MM.1S (cell line): ENCODE data around the gene ALDOA.

ENCODE experiments used
- CTCF ChIP-seq: fragments of 300-600 bp; sonication (generic); IDR thresholded peaks from 2 replicates; pipeline ENCODE4 v1.5.1; 2016; ENCODE audit warnings: antibody characterized with exemption, low read length, mixed read lengths
- EZH2 ChIP-seq: fragments of 300-600 bp; sonication (generic); optimal IDR thresholded peaks from 2 replicates; pipeline ENCODE3; 2017; ENCODE audit warnings: low read depth, mild to moderate bottlenecking, antibody characterized with exemption, low read length, mixed read lengths
- EZH2phosphoT487 ChIP-seq: fragments of 300-600 bp; sonication (generic); IDR thresholded peaks from 2 replicates; pipeline ENCODE4 v1.6.1; 2018; ENCODE audit warnings: antibody characterized with exemption, low read length

- TF ChIP-seq CTCF (peak; percentile 73), EZH2 (no peak), EZH2phosphoT487 (no peak)
Measured at GRCh38 chr16:30091474-30092372, 26.2 kb downstream of the ALDOA start, which contains the start of gene TBX6.
